SK-N-MC (cell line): ENCODE results near the gene CFAP299.

ENCODE experiments used
- EZH2 ChIP-seq: fragments of 200-600 bp; sonication (generic); IDR thresholded peaks from one replicate; pipeline ENCODE4 v1.6.1; 2017; ENCODE audit warnings: antibody characterized with exemption
- POLR2AphosphoS5 ChIP-seq: IDR thresholded peaks from 2 replicates; pipeline ENCODE4 v1.6.1; 2012; ENCODE audit warnings: mild to moderate bottlenecking, low read depth, low read length, borderline replicate concordance

DNA sequence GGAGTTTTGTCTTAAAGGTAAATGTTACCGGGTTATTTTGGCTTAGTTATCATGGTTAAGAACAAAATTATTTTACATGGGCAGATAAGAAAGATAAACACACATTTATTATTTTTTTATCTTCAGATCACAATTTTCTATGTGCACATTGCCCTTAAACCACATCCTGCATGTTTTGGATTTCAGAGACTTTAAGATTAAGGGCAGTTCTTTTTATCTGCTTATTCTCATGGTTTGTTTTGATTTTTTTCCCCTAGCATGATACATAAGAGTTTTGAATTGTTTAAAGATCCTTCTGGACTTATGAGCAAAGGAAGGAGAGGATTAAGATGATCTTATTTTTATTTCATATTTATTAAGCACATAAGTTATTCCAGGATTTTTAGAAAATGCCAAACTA lies 504.9 kb downstream of the CFAP299 start:
- no peak for TF ChIP-seq POLR2AphosphoS5
- TF ChIP-seq EZH2 = no peak
